GM23338 (cell line): ENCODE data around the gene VWA5A. TPM values are rescaled to one million over a fixed set of nuclear protein-coding genes. Genes with fewer than 3 reads are reported as not detected.
A peak's percentile ranks its signal among the peaks of the same experiment; 100 is the strongest.

Source experiments
- ATAC-seq: fragments of 200-7000 bp; cut with Tn5 transposase; 3 replicates; pipeline ENCODE4 v1.9.1; 2020
- DNase-seq: peaks from one replicate; pipeline ENCODE4 v3.0.0-alpha.2; 2015; ENCODE audit warnings: low spot score
- H2AFZ ChIP-seq: fragments of 200-600 bp; sonication (generic); 2 replicates; pipeline ENCODE4 v1.8.0; 2016; ENCODE audit warnings: antibody characterized with exemption, mild to moderate bottlenecking, moderate library complexity
- H3F3A ChIP-seq: fragments of 200-600 bp; sonication (generic); replicated peaks from 2 replicates; pipeline ENCODE4 v1.8.0; 2017; ENCODE audit warnings: antibody characterized with exemption, mixed run types, low read depth
- H3K27ac ChIP-seq: fragments of 200-600 bp; sonication (generic); 2 replicates; pipeline ENCODE4 v1.6.1; 2016; ENCODE audit warnings: low read depth
- H3K27me3 ChIP-seq: fragments of 200-600 bp; sonication (generic); 2 replicates; pipeline ENCODE4 v1.8.0; 2016; ENCODE audit warnings: mild to moderate bottlenecking, mixed run types, moderate library complexity; ENCODE audit not compliant: insufficient read depth
- H3K36me3 ChIP-seq: fragments of 200-600 bp; sonication (generic); 2 replicates; pipeline ENCODE4 v1.8.0; 2016; ENCODE audit warnings: mild to moderate bottlenecking; ENCODE audit not compliant: insufficient read depth
- H3K4me1 ChIP-seq: fragments of 200-600 bp; sonication (generic); 2 replicates; pipeline ENCODE4 v1.8.0; 2016; ENCODE audit warnings: mild to moderate bottlenecking, moderate library complexity; ENCODE audit not compliant: insufficient read depth
- H3K4me2 ChIP-seq: fragments of 200-600 bp; sonication (generic); 2 replicates; pipeline ENCODE4 v1.7.1; 2017; ENCODE audit warnings: mixed run types
- H3K4me3 ChIP-seq: fragments of 200-600 bp; sonication (generic); 2 replicates; pipeline ENCODE4 v1.6.1; 2016; ENCODE audit warnings: mixed run types
- H3K79me2 ChIP-seq: fragments of 200-600 bp; sonication (generic); replicated peaks from 2 replicates; pipeline ENCODE4 v1.8.0; 2017; ENCODE audit warnings: mild to moderate bottlenecking; ENCODE audit not compliant: insufficient read depth
- H3K9me2 ChIP-seq: fragments of 200-600 bp; sonication (generic); 2 replicates; pipeline ENCODE4 v1.8.0; 2017; ENCODE audit not compliant: insufficient read depth
- H4K20me1 ChIP-seq: fragments of 200-600 bp; sonication (generic); replicated peaks from 2 replicates; pipeline ENCODE4 v1.8.0; 2017; ENCODE audit warnings: mild to moderate bottlenecking; ENCODE audit not compliant: insufficient read depth
- H3K27ac Mint-ChIP-seq: 2 replicates; pipeline ENCODE4 v1.8.0; 2020; ENCODE audit warnings: inconsistent platforms, mild to moderate bottlenecking, moderate library complexity, mixed read lengths
- H3K27me3 Mint-ChIP-seq: 3 replicates; pipeline ENCODE4 v1.8.0; 2022; ENCODE audit warnings: low read depth, mild to moderate bottlenecking, moderate library complexity, mixed read lengths, inconsistent platforms; ENCODE audit not compliant: insufficient read depth, poor library complexity
- H3K36me3 Mint-ChIP-seq: 3 replicates; pipeline ENCODE4 v1.8.0; 2021; ENCODE audit warnings: low read depth, mild to moderate bottlenecking, inconsistent platforms, moderate library complexity, mixed read lengths
- H3K4me1 Mint-ChIP-seq: 3 replicates; pipeline ENCODE4 v1.8.0; 2020; ENCODE audit warnings: mild to moderate bottlenecking, inconsistent platforms, mixed read lengths
- H3K4me3 Mint-ChIP-seq: 3 replicates; pipeline ENCODE4 v1.8.0; 2021; ENCODE audit warnings: moderate library complexity, mild to moderate bottlenecking, inconsistent platforms, mixed read lengths
- H3K9me3 Mint-ChIP-seq: 3 replicates; pipeline ENCODE4 v1.8.0; 2020; ENCODE audit warnings: moderate library complexity, mild to moderate bottlenecking, inconsistent platforms, mixed read lengths
- CREB1 ChIP-seq: fragments of 250-450 bp; sonication (Bioruptor Pico); IDR thresholded peaks from 2 replicates; pipeline ENCODE4 v1.5.0; 2020; ENCODE audit warnings: low read depth, mild to moderate bottlenecking, moderate library complexity
- CTCF ChIP-seq, 2 experiments: fragments of 200-600 bp in 1 of 2; sonication (generic) in 1 of 2; conservative IDR thresholded peaks; 2 replicates each; pipeline versions ENCODE4 v1.5.1 to v1.6.1; 2016 to 2017; ENCODE audit warnings: antibody characterized with exemption in 2 of 2, low read depth in 2 of 2, mild to moderate bottlenecking in 2 of 2, moderate library complexity in 1 of 2
- EZH2 ChIP-seq: fragments of 200-600 bp; sonication (generic); IDR thresholded peaks from one replicate; pipeline ENCODE4 v1.8.0; 2017; ENCODE audit warnings: antibody characterized with exemption, mild to moderate bottlenecking, low read depth; ENCODE audit not compliant: unreplicated experiment
- EZH2phosphoT487 ChIP-seq: fragments of 200-600 bp; sonication (generic); IDR thresholded peaks from one replicate; pipeline ENCODE4 v1.8.1; 2018; ENCODE audit warnings: antibody characterized with exemption; ENCODE audit not compliant: unreplicated experiment
- NANOG ChIP-seq: IDR thresholded peaks from 2 replicates; pipeline ENCODE4 v1.6.1; 2016; ENCODE audit warnings: antibody characterized with exemption, borderline replicate concordance
- REST ChIP-seq: IDR thresholded peaks from one replicate; pipeline ENCODE4 v1.6.1; 2018; ENCODE audit warnings: antibody characterized with exemption; ENCODE audit not compliant: unreplicated experiment
- ZNF331 ChIP-seq: fragments of 250-450 bp; sonication (Bioruptor Pico); IDR thresholded peaks from 2 replicates; pipeline ENCODE4 v1.5.0; 2020; ENCODE audit warnings: low read depth, mild to moderate bottlenecking, moderate library complexity
- ZNF462 ChIP-seq: fragments of 250-450 bp; sonication (Bioruptor Pico); IDR thresholded peaks from 2 replicates; pipeline ENCODE4 v1.5.0; 2020; ENCODE audit warnings: mild to moderate bottlenecking, moderate library complexity
- polyA plus RNA-seq: library from polyadenylated mRNA; unstranded; fragments of >200 nt; fragmentation: Nextera tagmentation; extraction: Ambion mirVana; gene quantifications from 2 replicates; pipeline ENCODE4 v1.2.1, GENCODE V29; 2016
- total RNA-seq: library from RNA; depleted of rRNA; stranded (reverse); fragments of >200 nt; shearing (Covaris generic); gene quantifications from 2 replicates; pipeline ENCODE4 v1.2.3, GENCODE V29; 2014

The VWA5A gene
- total and polyA plus RNA-seq, 2 experiments from 2014 or later: 10.0 to 13.5 TPM

- Histone ChIP-seq H3K4me3 (peak overlapping the region; percentile 56), H4K20me1 (no peaks in the 10 kb centered on the region), H3K27me3 (no peaks in the 10 kb centered on the region), H2AFZ (peak overlapping the region; percentile 14; the same call in 1 of the 2 replicates), H3K9me2 (no peaks in the 10 kb centered on the region), H3K79me2 (no peaks in the 10 kb centered on the region), H3K4me2 (peak overlapping the region; percentile 77), H3K36me3 (no peaks in the 10 kb centered on the region), H3F3A (no peaks in the 10 kb centered on the region), H3K4me1 (peaks cover 13% of the 10 kb centered on the region; the same call in 1 of the 2 replicates), H3K27ac (0 out of 2 replicates have a peak overlapping the region, but pooled peaks have one; percentile 12)
- Mint-ChIP-seq H3K4me3 (peak overlapping the region; percentile 89), H3K4me1 (peaks cover 10% of the 10 kb centered on the region; the same call in 2 of the 3 replicates), H3K9me3 (no peaks in the 10 kb centered on the region), H3K36me3 (peaks cover 33% of the 10 kb centered on the region), H3K27me3 (peaks cover 9% of the 10 kb centered on the region), H3K27ac (peak overlapping the region; percentile 90)
- no peak for TF ChIP-seq CREB1 (CRISPR knock-in tag)
- ATAC-seq: peak; percentile 92
- peak; percentile 73 for DNase-seq
Measured at GRCh38 chr11:124115782-124116616, 749 bp downstream of the VWA5A start.

- H3K4me3 ChIP-seq: no peak overlapping the region
- Mint-ChIP-seq H3K4me3 (no peak overlapping the region), H3K27me3 (peaks cover 9% of the 10 kb centered on the region), H3K27ac (no peak overlapping the region), H3K4me1 (peaks cover 10% of the 10 kb centered on the region; the same call in 2 of the 3 replicates), H3K9me3 (no peaks in the 10 kb centered on the region), H3K36me3 (peaks cover 44% of the 10 kb centered on the region)
- no peak overlapping the region for H3K4me2 ChIP-seq
- H3F3A ChIP-seq: no peaks in the 10 kb centered on the region
- no peaks in the 10 kb centered on the region for H3K79me2 ChIP-seq
- H3K4me1 ChIP-seq: peaks cover 13% of the 10 kb centered on the region; the same call in 1 of the 2 replicates
- no peak for DNase-seq
- no peaks in the 10 kb centered on the region for H3K36me3 ChIP-seq
- no peak overlapping the region for H2AFZ ChIP-seq
- no peaks in the 10 kb centered on the region for H3K9me2 ChIP-seq
- H3K27me3 ChIP-seq: no peaks in the 10 kb centered on the region
- no peak overlapping the region for H3K27ac ChIP-seq
- ATAC-seq: no peak
- H4K20me1 ChIP-seq: no peaks in the 10 kb centered on the region
- no peak for TF ChIP-seq CREB1 (CRISPR knock-in tag)
- TF ChIP-seq ZNF462 (CRISPR knock-in tag): no peak
- TF ChIP-seq ZNF331 (CRISPR knock-in tag): no peak
- TF ChIP-seq EZH2: no peak
- TF ChIP-seq EZH2phosphoT487: no peak
- no peak for TF ChIP-seq CTCF (conservative IDR thresholded peaks at IDR 0.05; ENCODE audit: low read depth in 2 of 2)
- no peak for TF ChIP-seq REST
- TF ChIP-seq NANOG: no peak
Measured at GRCh38 chr11:124119103-124119502, 3.9 kb downstream of the VWA5A start.
